Transverse colon (tissue), 4 donors: ENCODE measurements around the gene XYLB. TPM values are rescaled to one million over a fixed set of nuclear protein-coding genes. Genes with fewer than 3 reads are reported as not detected.
"Not testable (repeated sequence)": the region's sequence is repeated elsewhere in the genome, so short reads cannot be mapped to it uniquely, and the experiment has no call there.

Source experiments
- DNase-seq: peaks from one replicate; pipeline ENCODE4 v3.0.0-alpha.2; 2019
- H3K27ac ChIP-seq, 4 donors: fragments of 200-600 bp; sonication (generic); 2 replicates each; pipeline ENCODE4 v1.5.1; 2016 to 2018; ENCODE audit warnings: inconsistent platforms in 4 of 4
- H3K27me3 ChIP-seq: fragments of 200-600 bp; sonication (generic); 2 replicates; pipeline ENCODE4 v1.5.1; 2017; ENCODE audit warnings: inconsistent platforms
- H3K36me3 ChIP-seq, 4 donors: fragments of 200-600 bp; sonication (generic); 2 replicates each; pipeline ENCODE4 v1.5.1; 2017 to 2019; ENCODE audit warnings: inconsistent platforms in 4 of 4
- H3K4me1 ChIP-seq, 4 donors: fragments of 200-600 bp; sonication (generic); 2 replicates each; pipeline ENCODE4 v1.5.1; 2017 to 2020; ENCODE audit warnings: inconsistent platforms in 4 of 4
- H3K4me3 ChIP-seq, 4 donors: fragments of 200-600 bp; sonication (generic); 1 replicate in 1 of 4; 2 replicates in 3 of 4; pipeline versions ENCODE4 v1.5.1 to v1.6.1; 2017 to 2019; ENCODE audit warnings: inconsistent platforms in 4 of 4
- H3K9me3 ChIP-seq, 2 donors: fragments of 200-600 bp; sonication (generic); 2 replicates each; pipeline ENCODE4 v1.5.1; 2017 to 2019; ENCODE audit warnings: inconsistent platforms in 2 of 2
- CTCF ChIP-seq, 5 experiments: fragments of 200-600 bp in 3 of 5; fragments of 450-650 bp in 2 of 5; sonication (generic) in 3 of 5; IDR thresholded peaks; 1 replicate in 2 of 5; 2 replicates in 3 of 5; pipeline ENCODE4 v1.5.1; 2016 to 2017; ENCODE audit warnings: antibody characterized with exemption in 5 of 5, inconsistent platforms in 3 of 5, mild to moderate bottlenecking in 2 of 5, moderate library complexity in 1 of 5
- EP300 ChIP-seq: sonication (generic); formaldehyde crosslinking; IDR thresholded peaks from one replicate; pipeline ENCODE4 v1.6.1; 2017; ENCODE audit warnings: antibody characterized with exemption, low read depth
- POLR2A ChIP-seq: fragments of 450-650 bp; IDR thresholded peaks from one replicate; pipeline ENCODE4 v1.6.1; 2016; ENCODE audit warnings: antibody characterized with exemption, mild to moderate bottlenecking, moderate library complexity
- POLR2AphosphoS5 ChIP-seq, 3 donors: sonication (generic); formaldehyde crosslinking; IDR thresholded peaks; one replicate each; pipeline ENCODE4 v1.6.1; 2016; ENCODE audit warnings: antibody characterized with exemption in 3 of 3
- WGBS, 2 donors: methylation state at CpG; one replicate each; pipeline ENCODE4 v1.1.5; 2018; ENCODE audit warnings: low coverage in 1 of 2; 5-methylcytosine and 5-hydroxymethylcytosine counted together
- in situ Hi-C, 4 donors: fragments of 200-750 bp; cut with MboI; loops; one replicate each; pipeline versions ENCODE4 v1.15.0 to v1.15.1; 2017; ENCODE audit warnings: low sequenced_read_pairs in 3 of 4, low pct_ligation_motif_present in 1 of 4, low pct_unique_long_range_greater_than_20kb in 1 of 4
- intact Hi-C: fragments of 100-400 bp; cut with DNase I; formaldehyde crosslinking; loops from one replicate; pipeline ENCODE4 v1.15.1; 2023; ENCODE audit warnings: low total_unique reads
- total RNA-seq, 4 donors: library from RNA; depleted of rRNA; stranded (reverse); fragments of >200 nt; gene quantifications; one replicate each; pipeline ENCODE4 v1.1.0, GENCODE V29; 2016

The XYLB gene
- total RNA-seq, 4 donors from 2014 or later: 13.5 to 18.7 (median 15.1) TPM

- WGBS, 2 donors: 85% methylated on average over 22 of the region's 22 CpGs; no CpG with 5 or more reads in 1 of the 2 donors
- intact Hi-C loops: no loop called here
These were observed 30.0 kb upstream of the XYLB start for GRCh38 chr3:38316356-38317191.

GRCh38 chr3:38317192-38317759 is 29.3 kb upstream of the XYLB start:
- Histone ChIP-seq H3K4me1 (no peaks in the 10 kb centered on the region), H3K27ac (no peak overlapping the region), H3K9me3 (no peaks in the 10 kb centered on the region), H3K36me3 (no peaks in the 10 kb centered on the region), H3K27me3 (no peaks in the 10 kb centered on the region), H3K4me3 (no peak overlapping the region)
- in situ Hi-C loops (no loop called here), intact Hi-C loops (no loop called here)
- DNase-seq: no peak
- no peak for TF ChIP-seq POLR2AphosphoS5 (IDR thresholded peaks at IDR 0.05)
- no peak for TF ChIP-seq EP300
- TF ChIP-seq CTCF (IDR thresholded peaks at IDR 0.05): no peak
- TF ChIP-seq POLR2A: no peak
- WGBS, 2 donors: 79 to 94% methylated on average over 6 to 7 of the region's 7 CpGs

More at GRCh38 chr3:38316356-38317191, 30.0 kb upstream of the XYLB start:
- TF ChIP-seq POLR2A: no peak
- TF ChIP-seq POLR2AphosphoS5 (IDR thresholded peaks at IDR 0.05): no peak
- Histone ChIP-seq H3K27me3 (no peaks in the 10 kb centered on the region), H3K36me3 (no peaks in the 10 kb centered on the region), H3K27ac (no peak overlapping the region), H3K9me3 (no peaks in the 10 kb centered on the region), H3K4me1 (no peaks in the 10 kb centered on the region), H3K4me3 (no peak overlapping the region)
- in situ Hi-C loops: no loop called here
- no peak for DNase-seq

GRCh38 chr3:38318766-38319671 is 27.6 kb upstream of the XYLB start:
- H3K9me3 ChIP-seq: no peaks in the 10 kb centered on the region
- no peaks in the 10 kb centered on the region for H3K4me1 ChIP-seq
- no peaks in the 10 kb centered on the region for H3K27me3 ChIP-seq
- 86 to 100% methylated on average over 1 to 8 of the region's 8 CpGs for WGBS, 2 donors
- no peaks in the 10 kb centered on the region for H3K36me3 ChIP-seq
- H3K27ac ChIP-seq: no peak overlapping the region
- no peak overlapping the region for H3K4me3 ChIP-seq
- DNase-seq: no peak
- TF ChIP-seq EP300 (no peak), POLR2A (no peak), POLR2AphosphoS5 (IDR thresholded peaks at IDR 0.05) (no peak)
- intact Hi-C loops (no loop called here), in situ Hi-C loops (no loop called here)

- in situ Hi-C loops, H3K4me3 ChIP-seq, intact Hi-C loops, H3K4me1 ChIP-seq, H3K27ac ChIP-seq, H3K36me3 ChIP-seq, H3K27me3 ChIP-seq, H3K9me3 ChIP-seq, DNase-seq: not testable (repeated sequence)
- 86 to 96% methylated on average over 4 of the region's 4 CpGs for WGBS, 2 donors
These were observed 25.9 kb upstream of the XYLB start for GRCh38 chr3:38320638-38321037.

GRCh38 chr3:38323060-38323459 is 23.5 kb upstream of the XYLB start:
- 75 to 83% methylated on average over 1 of the region's 1 CpG for WGBS, 2 donors
- DNase-seq: no peak
- intact Hi-C loops (no loop called here), in situ Hi-C loops (no loop called here)
- Histone ChIP-seq H3K4me1 (no peaks in the 10 kb centered on the region), H3K4me3 (no peak overlapping the region), H3K36me3 (no peaks in the 10 kb centered on the region), H3K9me3 (no peaks in the 10 kb centered on the region), H3K27me3 (no peaks in the 10 kb centered on the region), H3K27ac (no peak overlapping the region)
- TF ChIP-seq POLR2A: no peak
- no peak for TF ChIP-seq CTCF (IDR thresholded peaks at IDR 0.05)
- TF ChIP-seq EP300: no peak
- TF ChIP-seq POLR2AphosphoS5 (IDR thresholded peaks at IDR 0.05): no peak
